Pancreas (tissue), 10 donors: ENCODE measurements around the gene PRDM13. TPM values are rescaled to one million over a fixed set of nuclear protein-coding genes. Genes with fewer than 3 reads are reported as not detected.
A peak's percentile ranks its signal among the peaks of the same experiment; 100 is the strongest.

Source experiments
- ATAC-seq, 4 donors: fragments of 200-7000 bp; cut with Tn5 transposase; one replicate each; pipeline versions ENCODE4 v1.8.0 to v1.9.1; 2020; ENCODE audit warnings: mild to moderate bottlenecking in 4 of 4, moderate library complexity in 4 of 4
- DNase-seq, 6 donors: peaks; one replicate each; pipeline ENCODE4 v3.0.0-alpha.2; 2020
- FAIRE-seq: peaks from 2 replicates; lab custom pipeline; 2012; peaks lifted over from hg19 to GRCh38; lab: Jason Lieb, UNC
- H3K27ac ChIP-seq, 4 donors: fragments of 200-600 bp; sonication (generic); 1 replicate in 3 of 4; 2 replicates in 1 of 4; pipeline versions ENCODE4 v1.5.0 to v1.8.0; 2020
- H3K27me3 ChIP-seq, 4 donors: fragments of 200-600 bp; one replicate each; pipeline ENCODE4 v1.8.0; 2021
- H3K36me3 ChIP-seq, 3 donors: fragments of 200-600 bp; sonication (generic) in 1 of 3; one replicate each; pipeline versions ENCODE4 v1.5.0 to v1.8.0; 2020 to 2021
- H3K4me1 ChIP-seq, 3 donors: fragments of 200-600 bp; one replicate each; pipeline ENCODE4 v1.8.0; 2021
- H3K4me3 ChIP-seq, 4 donors: fragments of 200-600 bp; sonication (generic) in 2 of 4; one replicate each; pipeline versions ENCODE4 v1.5.0 to v1.8.0; 2020 to 2021
- H3K9me3 ChIP-seq, 4 donors: fragments of 200-600 bp; one replicate each; pipeline ENCODE4 v1.8.0; 2021
- WGBS, 2 donors: extraction: QIAGEN DNeasy Blood & Tissue Kit; methylation state at CpG; one replicate each; pipeline ENCODE4 v1.1.7; 2013; 5-methylcytosine and 5-hydroxymethylcytosine counted together
- intact Hi-C, 3 donors: fragments of 100-400 bp; cut with DNase I; formaldehyde crosslinking; loops; one replicate each; pipeline versions ENCODE4 v1.11.1 to v1.14.2; 2022
- polyA plus RNA-seq, 2 donors: library from polyadenylated mRNA; stranded (reverse); fragments of 200-250 nt; gene quantifications; one replicate each; pipeline ENCODE4 v1.2.3, GENCODE V29; 2013
- total RNA-seq, 6 donors: library from RNA; stranded (reverse); fragmentation: NEBNext Ultra II Directional in 4 of 6; extraction: Animal tissue kit (Norgen Biotek cat#: 25700) in 4 of 6; gene quantifications; one replicate each; pipeline versions ENCODE4 v1.2.1 to v1.2.4, GENCODE V29; 2021 to 2023
- TF ChIP-seq, protein P1 (sequence below), 4 donors: fragments of 200-600 bp; sonication (generic) in 3 of 4; IDR thresholded peaks; one replicate each; pipeline versions ENCODE4 v1.5.0 to v1.8.0; 2021; ENCODE audit warnings: antibody characterized with exemption in 4 of 4
- donor health status: healthy with polysubstance abuse.
- donor health status: DM: no; HTN: no; CAD: no; lungs with moderate emphysema.
- donor health status: DM: no; HTN: no; CAD: no.
- donor health status: control.
- donor health status: control.
- donor health status: Bipolar disorder and iron deficiency.
- donor health status: DM: yes; HTN: yes; CAD: no.
- donor health status: DM: no; HTN: no; CAD: no.
- donor health status: DM: no; HTN: no; CAD: no.
- donor health status: DM: yes; HTN: yes; CAD: no.

The PRDM13 gene
- total and polyA plus RNA-seq, 8 donors = 0.03 TPM; not detected in 7

DNA sequence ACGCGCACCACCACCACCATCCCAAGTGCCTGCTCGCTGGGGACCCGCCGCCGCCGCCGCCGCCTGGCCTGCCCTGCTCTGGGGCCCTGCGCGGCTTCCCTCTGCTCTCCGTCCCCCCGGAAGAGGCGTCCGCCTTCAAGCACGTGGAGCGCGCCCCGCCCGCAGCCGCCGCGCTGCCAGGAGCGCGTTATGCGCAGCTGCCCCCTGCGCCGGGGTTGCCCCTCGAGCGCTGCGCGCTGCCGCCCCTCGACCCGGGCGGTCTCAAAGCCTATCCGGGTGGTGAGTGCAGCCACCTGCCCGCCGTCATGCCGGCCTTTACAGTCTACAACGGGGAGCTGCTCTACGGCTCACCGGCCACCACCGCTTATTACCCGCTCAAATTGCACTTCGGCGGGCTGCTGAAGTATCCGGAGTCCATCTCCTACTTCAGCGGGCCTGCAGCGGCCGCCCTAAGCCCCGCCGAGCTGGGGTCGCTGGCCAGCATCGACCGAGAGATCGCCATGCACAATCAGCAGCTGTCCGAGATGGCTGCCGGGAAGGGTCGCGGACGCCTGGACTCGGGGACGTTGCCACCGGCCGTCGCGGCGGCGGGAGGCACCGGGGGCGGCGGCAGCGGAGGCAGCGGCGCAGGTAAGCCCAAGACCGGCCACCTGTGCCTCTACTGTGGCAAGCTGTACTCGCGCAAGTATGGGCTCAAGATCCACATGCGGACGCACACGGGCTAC lies 7.2 kb downstream of the PRDM13 start:
- Histone ChIP-seq H3K27me3 (peaks cover 23 to 81% (median 40%) of the 10 kb centered on the region in 4 donors), H3K27ac (no peak overlapping the region), H3K9me3 (no peaks in the 10 kb centered on the region), H3K36me3 (no peaks in the 10 kb centered on the region), H3K4me1 (peaks cover 0 to 13% (median 8%) of the 10 kb centered on the region in 3 donors), H3K4me3 (peak overlapping the region; percentile 14 to 59 (median 40))
- TF ChIP-seq, protein P1, sequence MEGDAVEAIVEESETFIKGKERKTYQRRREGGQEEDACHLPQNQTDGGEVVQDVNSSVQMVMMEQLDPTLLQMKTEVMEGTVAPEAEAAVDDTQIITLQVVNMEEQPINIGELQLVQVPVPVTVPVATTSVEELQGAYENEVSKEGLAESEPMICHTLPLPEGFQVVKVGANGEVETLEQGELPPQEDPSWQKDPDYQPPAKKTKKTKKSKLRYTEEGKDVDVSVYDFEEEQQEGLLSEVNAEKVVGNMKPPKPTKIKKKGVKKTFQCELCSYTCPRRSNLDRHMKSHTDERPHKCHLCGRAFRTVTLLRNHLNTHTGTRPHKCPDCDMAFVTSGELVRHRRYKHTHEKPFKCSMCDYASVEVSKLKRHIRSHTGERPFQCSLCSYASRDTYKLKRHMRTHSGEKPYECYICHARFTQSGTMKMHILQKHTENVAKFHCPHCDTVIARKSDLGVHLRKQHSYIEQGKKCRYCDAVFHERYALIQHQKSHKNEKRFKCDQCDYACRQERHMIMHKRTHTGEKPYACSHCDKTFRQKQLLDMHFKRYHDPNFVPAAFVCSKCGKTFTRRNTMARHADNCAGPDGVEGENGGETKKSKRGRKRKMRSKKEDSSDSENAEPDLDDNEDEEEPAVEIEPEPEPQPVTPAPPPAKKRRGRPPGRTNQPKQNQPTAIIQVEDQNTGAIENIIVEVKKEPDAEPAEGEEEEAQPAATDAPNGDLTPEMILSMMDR (IDR thresholded peaks at IDR 0.05) = no peak
- 1 to 2% methylated on average over 56 to 82 of the region's 82 CpGs for WGBS, 2 donors
- peak in 2 of 6 donors; percentile 68 to 72 for DNase-seq
- intact Hi-C loops = no loop called here
- ATAC-seq = peak; percentile 63 to 75 (median 72)
- FAIRE-seq = no peak

DNA sequence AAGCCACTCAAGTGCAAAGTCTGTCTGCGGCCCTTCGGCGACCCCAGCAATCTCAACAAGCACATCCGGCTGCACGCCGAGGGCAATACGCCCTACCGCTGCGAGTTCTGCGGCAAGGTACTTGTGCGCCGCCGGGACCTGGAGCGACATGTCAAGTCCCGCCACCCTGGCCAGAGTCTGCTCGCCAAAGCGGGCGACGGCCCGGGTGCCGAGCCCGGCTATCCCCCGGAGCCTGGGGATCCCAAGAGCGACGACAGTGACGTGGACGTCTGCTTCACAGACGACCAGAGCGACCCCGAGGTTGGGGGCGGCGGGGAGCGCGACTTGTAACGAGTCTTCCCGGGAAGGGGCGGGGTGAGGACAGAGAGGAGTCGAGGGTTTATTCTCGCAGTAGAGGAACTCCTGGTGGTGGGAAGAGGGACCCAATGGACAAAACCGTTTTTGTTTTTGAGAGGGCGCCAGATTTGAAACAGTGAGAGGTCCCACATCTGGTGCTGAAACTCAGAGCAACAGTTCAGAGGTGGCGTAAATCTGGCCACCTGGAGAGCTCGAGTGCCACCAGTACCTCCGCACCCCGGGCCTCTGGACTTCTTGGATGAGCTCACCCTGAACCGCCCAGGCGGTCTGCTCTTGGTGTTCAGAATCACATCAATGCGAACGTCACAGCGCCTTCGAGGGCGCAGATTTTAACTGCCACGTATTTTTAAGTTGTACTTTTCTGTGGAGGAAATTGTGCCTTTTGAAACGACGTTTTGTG lies 8.0 kb downstream of the PRDM13 start:
- DNase-seq (peak in 2 of 6 donors; percentile 68 to 78), FAIRE-seq (no peak), ATAC-seq (peak in 3 of 4 donors; percentile 26 to 39 (median 36))
- peaks cover 0 to 13% (median 8%) of the 10 kb centered on the region in 3 donors for H3K4me1 ChIP-seq
- no peak overlapping the region for H3K27ac ChIP-seq
- H3K27me3 ChIP-seq = peaks cover 23 to 81% (median 44%) of the 10 kb centered on the region in 4 donors
- 6 to 7% methylated on average over 55 of the region's 55 CpGs for WGBS, 2 donors
- intact Hi-C loops = no loop called here
- peak overlapping the region in 2 of 4 donors; percentile 39 to 59 for H3K4me3 ChIP-seq
- H3K9me3 ChIP-seq = no peaks in the 10 kb centered on the region
- no peaks in the 10 kb centered on the region for H3K36me3 ChIP-seq
- TF ChIP-seq, protein P1 (IDR thresholded peaks at IDR 0.05) = no peak

DNA sequence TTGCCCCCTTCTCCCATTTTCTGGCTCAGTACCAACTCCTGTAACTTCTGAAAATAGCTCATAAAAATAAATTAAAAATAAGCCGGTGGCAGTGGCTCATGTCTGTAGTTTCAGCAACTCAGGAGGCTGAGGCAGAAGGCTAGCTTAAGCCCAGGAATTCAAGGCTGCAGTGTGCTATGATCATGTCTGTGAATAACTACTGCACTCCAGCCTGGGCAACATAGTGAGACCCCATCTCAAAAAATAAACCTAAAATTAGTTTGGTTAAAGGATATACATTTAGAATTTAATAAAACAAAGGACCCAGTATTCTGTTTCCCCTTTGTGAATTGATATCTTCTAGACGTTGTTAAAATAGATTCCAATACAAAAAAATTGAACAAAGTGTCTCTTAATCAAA lies 10.5 kb downstream of the PRDM13 start:
- no peak overlapping the region for H3K27ac ChIP-seq
- H3K36me3 ChIP-seq = no peaks in the 10 kb centered on the region
- no peaks in the 10 kb centered on the region for H3K9me3 ChIP-seq
- no peak overlapping the region for H3K4me3 ChIP-seq
- no peak for FAIRE-seq
- TF ChIP-seq, protein P1 (IDR thresholded peaks at IDR 0.05) = no peak
- ATAC-seq = no peak
- intact Hi-C loops = no loop called here
- H3K4me1 ChIP-seq = peaks cover 0 to 13% (median 8%) of the 10 kb centered on the region in 3 donors
- peaks cover 15 to 70% (median 35%) of the 10 kb centered on the region in 4 donors for H3K27me3 ChIP-seq
- no peak for DNase-seq
- WGBS, 2 donors = 41 to 45% methylated on average over 2 of the region's 2 CpGs

GRCh38 chr6:99618649-99619408 lies 12.2 kb downstream of the PRDM13 start:
- no peaks in the 10 kb centered on the region for H3K36me3 ChIP-seq
- H3K9me3 ChIP-seq = no peaks in the 10 kb centered on the region
- H3K27me3 ChIP-seq = peaks cover 11 to 59% (median 29%) of the 10 kb centered on the region in 4 donors
- TF ChIP-seq, protein P1 (IDR thresholded peaks at IDR 0.05) = no peak
- DNase-seq (peak in 1 of 6 donors; percentile 11), FAIRE-seq (no peak), ATAC-seq (no peak)
- H3K4me3 ChIP-seq = no peak overlapping the region
- intact Hi-C loops = no loop called here
- WGBS, 2 donors = 5 to 9% methylated on average over 60 to 65 of the region's 65 CpGs
- H3K27ac ChIP-seq = no peak overlapping the region
- H3K4me1 ChIP-seq = peaks cover 0 to 7% (median 6%) of the 10 kb centered on the region in 3 donors
